ENCODE data around the gene THAP2.
A peak's percentile ranks its signal among the peaks of the same experiment; 100 is the strongest.

THAP2 gene

DNA sequence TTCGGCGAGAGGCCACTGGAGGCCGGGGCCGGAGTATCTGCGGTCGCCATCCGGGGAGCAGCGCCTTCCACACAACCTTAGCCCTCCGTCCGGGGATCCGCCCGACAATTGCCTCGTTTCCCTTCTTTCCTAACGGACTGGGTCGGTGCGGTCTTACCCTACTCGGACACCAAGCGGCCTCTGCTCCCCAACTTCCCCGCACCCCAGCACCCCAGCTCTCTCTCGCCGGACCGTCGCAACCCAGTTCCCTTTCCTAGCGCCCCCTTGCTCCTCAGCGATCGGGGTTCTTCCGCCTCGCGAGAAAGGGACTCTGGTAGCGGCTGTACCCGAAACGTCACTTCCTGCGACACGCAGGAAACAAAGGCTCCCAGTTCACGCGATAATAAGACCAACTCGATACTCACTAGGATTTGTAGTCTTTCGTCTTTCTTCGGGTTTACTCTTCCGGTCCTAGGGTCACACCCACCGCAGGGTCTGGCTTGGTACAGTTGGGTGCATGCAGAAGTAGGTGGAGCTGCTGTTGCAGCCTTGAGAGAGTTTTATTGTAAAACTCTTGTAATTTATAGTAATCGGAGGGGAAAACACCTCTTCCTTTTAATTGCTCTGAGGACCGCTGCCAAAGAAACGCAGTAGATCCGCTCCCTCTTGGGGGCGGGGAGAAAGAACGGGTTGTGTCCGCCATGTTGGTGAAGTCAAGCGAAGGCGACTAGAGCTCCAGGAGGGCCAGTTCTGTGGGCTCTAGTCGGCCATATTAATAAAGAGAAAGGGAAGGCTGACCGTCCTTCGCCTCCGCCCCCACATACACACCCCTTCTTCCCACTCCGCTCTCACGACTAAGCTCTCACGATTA lies at the start of gene THAP2, which contains the start of gene ZFC3H1:
TSS of gene THAP2 (plus strand) at position 741 of the 850 bp plus-strand sequence. CDS start 209 bp downstream, outside the sequence.
TSS of gene ZFC3H1 (minus strand) at position 288 of the 850 bp plus-strand sequence. CDS start at position 50, 238 bp downstream.
- peak; percentile 85 for DNase-seq

DNA sequence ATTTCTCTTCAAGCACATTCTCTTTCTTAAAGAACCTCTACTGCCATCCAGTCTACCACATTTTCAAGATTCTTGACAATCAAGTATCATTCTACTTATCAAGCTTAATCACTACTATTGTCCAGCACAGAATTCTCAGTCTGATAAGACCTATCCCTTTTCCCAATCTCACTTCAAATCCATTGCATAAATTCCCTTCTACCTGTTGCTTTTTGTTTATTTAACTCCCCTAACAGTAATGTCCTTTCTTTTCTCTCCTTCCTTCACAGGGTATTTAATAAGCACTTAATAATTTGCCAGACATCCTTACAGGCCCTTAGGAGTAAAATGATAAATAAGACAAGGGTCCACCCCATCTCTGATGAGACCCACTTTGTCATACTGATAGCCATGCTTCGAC lies 42.2 kb upstream of the THAP2 start:
- DNase-seq = no peak

GRCh38 chr12:71625476-71625875 lies 38.6 kb upstream of the THAP2 start:
- no peak for DNase-seq

DNA sequence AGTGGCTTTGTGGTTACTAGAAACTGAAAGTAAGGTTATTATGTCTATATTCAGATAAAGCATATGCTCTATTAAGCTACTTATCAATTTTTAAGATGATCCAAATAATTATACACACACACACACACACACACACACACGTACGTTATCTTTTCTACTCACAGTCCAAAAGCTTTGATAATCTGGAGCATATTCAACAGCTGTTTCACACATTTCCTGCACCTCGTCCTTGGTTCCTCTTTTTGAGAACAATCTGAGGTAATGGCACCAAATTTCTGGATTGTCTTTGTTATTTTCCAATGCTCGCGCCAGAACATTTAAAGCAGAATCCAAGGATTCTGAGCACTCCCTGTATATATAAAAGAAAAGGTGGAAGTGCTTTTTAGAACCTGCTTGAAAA lies 38.0 kb upstream of the THAP2 start:
- DNase-seq = no peak

DNA sequence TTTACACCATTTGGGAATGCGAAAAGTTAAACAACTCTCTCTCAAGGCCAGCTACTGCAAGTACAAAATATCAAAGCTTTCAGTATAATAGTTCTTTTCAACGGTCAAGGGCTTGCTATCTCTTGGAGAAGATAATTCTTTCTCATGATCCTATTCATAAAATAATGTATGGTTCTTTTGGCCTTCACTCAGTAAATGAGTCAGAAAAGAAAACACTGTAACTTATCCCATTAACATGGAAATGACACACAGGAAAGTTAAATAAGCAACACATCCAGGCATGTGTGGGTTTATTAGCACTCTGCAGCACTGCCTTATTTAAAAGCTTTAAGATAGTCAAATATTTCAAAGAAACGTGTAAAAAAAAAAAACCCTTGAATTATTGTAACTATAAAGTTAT lies 37.3 kb upstream of the THAP2 start:
- DNase-seq = no peak

DNA sequence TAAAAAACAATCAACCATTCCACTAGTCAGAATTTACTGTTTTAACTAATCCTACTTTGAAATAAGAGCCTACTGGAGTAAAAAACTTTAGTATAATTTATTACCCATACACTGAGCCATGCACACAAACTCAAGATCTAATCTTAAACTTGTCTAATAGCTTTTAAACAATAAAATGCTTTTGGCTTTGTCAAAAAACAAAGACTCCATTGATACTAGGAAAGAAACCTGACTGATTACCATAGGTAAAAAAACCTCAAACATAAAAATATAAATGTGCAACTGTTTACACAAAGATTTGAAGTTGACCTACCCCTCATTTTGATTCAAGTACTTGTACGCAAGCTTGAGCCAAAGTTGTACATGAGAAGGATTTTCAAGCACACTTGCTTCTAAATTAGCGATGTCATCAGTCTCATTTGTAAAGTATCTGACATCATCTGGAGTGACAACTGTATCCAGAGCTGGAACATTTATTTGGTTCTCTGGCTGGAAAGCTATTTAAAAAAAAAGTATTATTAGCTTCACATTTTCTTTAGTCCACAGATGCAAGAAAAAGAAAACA lies 36.6 kb upstream of the THAP2 start:
- no peak for DNase-seq

GRCh38 chr12:71636704-71637115 lies 27.4 kb upstream of the THAP2 start:
- peak; percentile 36 for DNase-seq

DNA sequence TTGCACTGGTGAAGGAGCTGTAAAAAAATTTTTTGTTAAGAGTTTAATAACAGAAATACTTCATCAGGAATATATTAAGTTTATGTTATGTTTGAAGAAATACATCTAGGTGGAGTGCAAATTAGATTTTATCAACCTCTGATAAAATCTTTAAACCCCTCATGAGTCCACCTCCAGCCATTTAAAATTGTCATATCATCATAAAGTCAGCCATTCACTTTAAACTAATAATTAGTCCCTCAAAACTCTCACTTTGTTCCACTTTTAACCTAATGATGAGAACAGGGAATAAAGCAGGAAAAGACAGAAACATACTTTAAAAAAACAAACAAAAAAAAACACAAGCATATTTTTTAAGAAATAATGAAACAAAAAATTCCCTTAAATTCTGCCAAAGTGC lies 25.6 kb upstream of the THAP2 start:
- DNase-seq = no peak

- DNase-seq = no peak
Measured at GRCh38 chr12:71639341-71639760, 24.8 kb upstream of the THAP2 start.

DNA sequence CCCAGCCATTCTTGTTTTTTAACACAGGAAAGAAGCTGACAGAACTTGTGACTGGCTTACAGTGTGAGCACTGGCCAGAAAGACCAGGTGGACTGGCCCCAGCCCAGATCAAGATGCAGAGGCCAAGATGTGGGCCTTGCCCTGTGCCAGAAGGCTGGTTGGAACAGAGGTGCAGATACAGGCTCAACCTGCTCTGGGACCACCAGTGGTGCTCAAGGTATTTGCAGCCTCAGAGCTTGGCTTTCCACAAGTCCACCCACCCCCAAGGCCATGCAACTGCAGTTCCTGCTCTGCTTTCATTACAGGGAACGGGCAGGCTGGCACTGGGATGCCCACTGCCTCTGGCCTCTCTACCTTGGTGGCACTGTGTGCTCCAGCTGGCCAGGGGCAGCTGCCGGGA lies 23.8 kb upstream of the THAP2 start:
- DNase-seq = no peak

- no peak for DNase-seq
Measured at GRCh38 chr12:71641390-71641789, 22.7 kb upstream of the THAP2 start.

DNA sequence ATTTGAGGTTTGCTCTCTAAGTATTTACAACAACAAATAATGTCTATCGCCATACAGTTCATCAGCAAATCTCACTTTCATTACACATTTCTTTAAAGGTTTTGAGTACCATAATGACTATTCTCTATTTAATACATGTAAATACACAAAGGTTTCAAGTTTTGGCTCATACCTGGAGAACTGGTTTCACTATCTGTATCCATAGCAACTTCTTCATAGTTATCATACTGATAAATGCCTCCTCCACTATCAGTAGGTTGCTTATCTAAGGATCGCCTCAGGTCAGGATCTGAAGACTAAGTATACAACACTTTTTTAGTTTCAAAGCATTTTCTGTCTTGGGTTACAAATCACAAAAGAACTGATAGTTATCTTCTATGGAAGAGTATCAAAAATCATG lies 21.8 kb upstream of the THAP2 start:
- no peak for DNase-seq

GRCh38 chr12:71645268-71645667 lies 18.8 kb upstream of the THAP2 start:
- no peak for DNase-seq

DNA sequence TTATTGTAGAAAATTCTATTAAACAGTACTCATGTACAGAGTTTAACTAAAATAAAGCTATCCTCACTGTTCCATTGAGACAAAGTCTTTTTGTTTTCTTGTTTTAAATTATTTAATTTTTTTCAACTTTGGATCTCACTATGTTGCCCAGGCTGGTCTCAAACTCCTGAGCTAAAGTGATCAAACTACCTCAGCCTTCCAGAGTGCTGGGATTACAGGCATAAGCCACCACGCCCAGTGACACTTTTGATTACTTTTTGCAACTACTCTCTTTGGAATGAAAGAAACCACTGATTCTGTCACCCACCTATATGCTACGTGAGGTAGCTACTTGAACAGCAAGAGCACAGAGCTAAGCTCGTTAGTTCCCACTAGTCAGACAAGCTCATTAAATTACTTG lies 17.6 kb upstream of the THAP2 start:
- DNase-seq = no peak

DNA sequence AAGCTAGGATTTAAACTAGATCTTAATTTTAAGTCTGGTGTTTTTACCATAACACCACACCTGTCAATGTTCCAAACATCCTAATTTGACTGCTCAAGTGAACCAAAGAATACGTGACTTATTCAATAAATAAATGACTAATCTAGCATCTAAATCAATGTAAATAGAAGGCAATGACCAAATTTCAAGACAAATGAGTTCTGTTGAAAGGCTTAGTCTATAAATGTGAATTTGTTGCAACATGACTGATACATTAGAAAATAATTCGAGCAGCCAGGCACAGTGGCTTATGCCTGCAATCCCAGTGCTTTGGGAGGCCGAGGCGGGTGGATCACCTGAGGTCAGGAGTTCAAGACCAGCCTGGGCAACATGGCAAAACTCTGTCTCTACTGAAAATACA lies 15.6 kb upstream of the THAP2 start:
- no peak for DNase-seq

DNA sequence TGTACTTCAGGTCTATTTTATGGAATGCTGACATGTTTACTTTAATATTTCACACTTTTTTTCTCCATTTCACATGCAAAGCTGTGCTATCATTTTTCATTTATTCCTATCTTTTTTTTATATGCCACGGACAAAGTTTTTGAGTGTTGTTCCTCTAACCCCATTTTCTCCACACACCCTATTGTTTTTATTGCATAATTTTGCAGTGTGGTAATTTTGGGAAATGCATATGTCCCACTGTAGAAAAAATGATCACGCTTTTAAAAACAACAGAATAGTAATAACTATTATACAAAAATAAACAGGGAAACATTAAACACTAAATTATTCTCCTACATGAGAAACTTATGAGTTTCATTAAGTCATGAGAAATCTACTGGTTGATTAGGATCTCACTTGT lies 14.7 kb upstream of the THAP2 start:
- DNase-seq = no peak

GRCh38 chr12:71652656-71653055 lies 11.4 kb upstream of the THAP2 start:
- DNase-seq = no peak

DNA sequence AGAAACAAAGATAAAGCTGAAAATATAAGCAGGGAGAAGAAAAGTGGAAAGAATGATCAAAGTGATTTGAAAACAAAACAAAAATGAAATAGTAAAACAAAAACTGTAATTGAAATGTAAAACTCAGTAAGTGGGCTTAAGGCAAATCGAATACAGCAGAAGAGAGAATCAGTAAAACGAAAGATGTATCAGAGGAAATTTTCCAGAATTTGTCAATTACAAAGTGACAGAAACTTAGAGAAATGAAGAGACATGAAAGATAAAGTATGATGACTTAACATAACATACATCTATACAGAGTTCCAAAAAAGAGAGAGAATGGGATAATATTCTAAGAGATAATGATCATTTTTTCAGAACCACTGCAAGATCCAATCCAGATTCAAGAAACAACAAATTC lies 11.0 kb upstream of the THAP2 start:
- no peak for DNase-seq

GRCh38 chr12:71654200-71654599 lies 9.9 kb upstream of the THAP2 start:
- DNase-seq = no peak

DNA sequence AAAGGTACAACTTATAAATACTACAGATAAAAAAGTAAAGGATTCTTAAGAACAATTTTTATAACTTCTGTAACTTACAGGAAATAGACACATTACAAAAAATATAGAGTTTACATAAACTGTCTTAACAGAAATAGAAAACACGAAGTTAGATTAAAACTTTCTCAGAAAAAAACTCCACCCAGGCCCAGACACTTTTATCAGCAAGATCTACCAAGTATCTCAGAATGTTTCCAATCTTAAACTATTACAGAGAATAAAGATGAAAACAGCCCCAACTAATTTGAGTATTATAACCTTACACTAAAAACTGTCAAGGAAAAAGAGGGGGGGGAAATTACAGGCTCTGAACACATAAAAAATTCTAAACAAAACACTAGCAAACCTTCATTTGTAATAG lies 8.6 kb upstream of the THAP2 start:
- DNase-seq = no peak

- no peak for DNase-seq
Measured at GRCh38 chr12:71655907-71656306, 8.2 kb upstream of the THAP2 start.

DNA sequence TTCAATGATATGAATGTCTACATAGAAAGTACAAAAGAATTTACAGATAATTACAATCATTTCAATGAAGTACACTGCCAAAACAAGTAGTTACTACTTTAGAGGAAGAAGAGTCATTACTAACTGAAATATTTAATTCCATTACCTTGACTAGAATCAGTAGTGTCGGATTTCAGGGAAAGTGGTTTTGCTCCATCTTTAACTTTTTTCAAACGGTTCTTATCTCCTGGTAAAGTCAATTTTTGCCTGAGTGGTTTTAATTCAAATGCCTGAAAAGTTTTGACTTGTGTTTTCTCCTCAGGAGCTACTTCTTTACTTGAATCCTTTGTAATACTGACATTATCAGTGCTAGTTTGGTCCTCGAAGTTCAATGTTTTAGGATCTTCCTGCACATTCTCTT lies 7.4 kb upstream of the THAP2 start:
- DNase-seq = no peak

- DNase-seq = no peak
Measured at GRCh38 chr12:71661977-71662530, 2.0 kb upstream of the THAP2 start.

DNA sequence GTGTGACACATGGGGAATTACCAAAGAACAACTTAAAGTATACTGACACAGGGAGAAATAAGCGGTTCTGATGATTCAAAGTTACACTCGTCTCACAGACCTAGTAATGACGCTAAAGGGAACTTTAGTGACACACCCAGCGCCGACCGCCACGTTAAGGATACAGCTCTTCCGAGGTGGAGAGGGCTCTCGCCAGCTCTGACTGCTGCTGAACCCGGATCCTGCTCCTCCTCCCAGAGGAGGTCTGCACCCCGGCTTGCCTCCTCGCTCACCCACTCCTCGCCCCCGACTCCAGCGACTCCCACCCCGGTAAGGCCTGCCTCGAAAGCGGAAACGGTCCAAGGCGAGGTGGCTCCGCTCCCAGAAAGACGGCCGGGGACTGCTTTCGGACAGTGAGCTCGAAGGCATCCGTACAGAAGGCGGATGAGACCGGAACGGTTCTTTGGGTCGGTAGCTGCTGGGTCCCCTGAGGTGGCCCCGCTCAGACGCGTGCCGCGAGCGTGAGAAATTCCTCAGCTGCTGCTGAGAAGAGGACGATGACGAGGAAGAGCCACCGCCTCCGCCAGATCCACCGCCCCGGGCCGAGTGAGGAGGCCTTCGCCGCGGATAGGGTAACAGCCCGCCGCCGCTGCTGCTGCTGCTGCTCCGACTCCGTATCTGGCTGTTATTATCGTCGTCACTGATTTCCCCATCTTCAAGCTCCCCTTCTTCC lies 1.1 kb upstream of the THAP2 start:
- DNase-seq = no peak
